ENCODE results near the gene TXNL4B. TPM values are rescaled to one million over a fixed set of nuclear protein-coding genes. Genes with fewer than 3 reads are reported as not detected.
"Not testable (repeated sequence)": the region's sequence is repeated elsewhere in the genome, so short reads cannot be mapped to it uniquely, and the experiment has no call there.

TXNL4B gene
- total RNA-seq, 1 donor from 2014 or later = 17.1 TPM

DNA sequence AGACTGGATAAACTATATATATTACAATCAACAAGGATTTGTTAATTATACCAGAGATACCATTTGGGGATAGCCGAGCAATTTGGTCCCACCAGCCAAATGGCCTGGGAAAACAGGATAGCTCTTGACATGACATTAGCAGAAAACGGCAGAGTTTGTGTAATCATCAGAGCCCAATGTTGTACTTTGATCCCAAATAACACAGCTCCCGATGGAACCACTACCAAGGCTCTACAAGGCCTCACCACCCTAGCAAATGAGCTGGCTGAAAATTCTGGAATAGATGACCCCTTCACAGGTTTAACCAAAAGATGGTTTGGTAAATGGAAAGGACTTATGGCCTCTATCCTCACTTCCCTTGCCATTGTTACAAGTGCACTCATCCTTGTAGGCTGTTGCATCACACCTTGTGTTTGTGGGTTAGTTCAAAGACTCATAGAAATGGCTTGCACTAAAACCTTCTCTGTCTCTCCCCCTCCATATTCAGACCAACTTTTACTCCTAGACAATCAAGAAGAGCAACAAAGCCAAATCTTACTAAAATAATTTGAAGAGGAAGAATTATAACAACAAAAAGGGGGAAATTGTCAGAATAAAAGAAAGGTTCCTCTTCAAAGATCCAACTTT is 9.5 kb downstream of the TXNL4B start:
- no peak overlapping the region for H3K27ac Mint-ChIP-seq
- no peak overlapping the region for H3K4me3 Mint-ChIP-seq (ENCODE audit: low read depth)
- peaks cover 16% of the 10 kb centered on the region for H3K9me3 Mint-ChIP-seq
- no peak for DNase-seq (ENCODE audit: low spot score)
- H3K4me1 Mint-ChIP-seq (ENCODE audit: low read depth) = peaks cover 1% of the 10 kb centered on the region
- intact Hi-C loops (cut with micrococcal nuclease) = no loop called here
- H3K27me3 Mint-ChIP-seq (ENCODE audit: low read depth) = no peaks in the 10 kb centered on the region
- peaks cover 42% of the 10 kb centered on the region for H3K36me3 Mint-ChIP-seq (ENCODE audit: low read depth)

- intact Hi-C loops (cut with micrococcal nuclease); H3K27me3 Mint-ChIP-seq (ENCODE audit: low read depth); H3K9me3 Mint-ChIP-seq; H3K27ac Mint-ChIP-seq; H3K4me3 Mint-ChIP-seq (ENCODE audit: low read depth); H3K36me3 Mint-ChIP-seq (ENCODE audit: low read depth); H3K4me1 Mint-ChIP-seq (ENCODE audit: low read depth); DNase-seq (ENCODE audit: low spot score): not testable (repeated sequence)
These were observed 16.3 kb downstream of the TXNL4B start for GRCh38 chr16:72076991-72077706.

- H3K36me3 Mint-ChIP-seq (ENCODE audit: low read depth); H3K27me3 Mint-ChIP-seq (ENCODE audit: low read depth); H3K9me3 Mint-ChIP-seq; H3K27ac Mint-ChIP-seq; H3K4me3 Mint-ChIP-seq (ENCODE audit: low read depth); DNase-seq (ENCODE audit: low spot score); intact Hi-C loops (cut with micrococcal nuclease); H3K4me1 Mint-ChIP-seq (ENCODE audit: low read depth): not testable (repeated sequence)
These were observed 18.4 kb downstream of the TXNL4B start for GRCh38 chr16:72075067-72075466.

DNA sequence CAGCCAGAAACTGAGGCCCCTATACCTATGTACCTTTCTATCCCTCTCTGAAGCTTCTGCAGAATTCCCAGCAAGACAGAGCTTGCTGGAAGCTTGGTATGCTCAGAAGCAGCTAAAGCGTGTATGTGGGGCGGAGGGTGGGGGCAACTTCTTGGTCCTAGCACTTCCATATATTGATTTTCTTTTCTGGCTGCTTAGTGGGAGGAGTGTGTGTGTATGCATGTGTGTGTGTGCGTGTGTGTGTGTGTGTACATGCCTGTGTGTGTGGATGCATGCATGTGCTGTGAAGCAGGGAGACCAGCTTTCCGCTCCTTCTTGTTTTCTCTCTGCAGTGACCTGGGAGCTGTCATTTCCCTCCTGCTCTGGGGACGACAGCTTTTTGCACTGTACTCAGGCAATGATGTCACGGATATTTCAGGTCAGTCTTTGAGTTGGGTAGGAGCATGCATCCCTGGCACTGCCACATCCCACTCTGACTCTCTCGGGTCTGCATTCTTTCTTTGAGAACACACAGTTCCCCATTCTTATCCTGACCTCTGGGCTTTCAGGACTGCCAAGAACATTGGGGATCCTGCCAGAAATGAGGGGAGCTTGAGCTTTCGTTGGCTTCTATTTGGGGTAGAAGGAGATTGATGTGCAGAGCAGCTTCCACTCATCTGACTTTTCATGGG is 19.7 kb downstream of the TXNL4B start:
- no peak for DNase-seq (ENCODE audit: low spot score)
- H3K36me3 Mint-ChIP-seq (ENCODE audit: low read depth) = no peaks in the 10 kb centered on the region
- H3K27me3 Mint-ChIP-seq (ENCODE audit: low read depth) = no peaks in the 10 kb centered on the region
- H3K4me1 Mint-ChIP-seq (ENCODE audit: low read depth) = no peaks in the 10 kb centered on the region
- no peaks in the 10 kb centered on the region for H3K9me3 Mint-ChIP-seq
- no peak overlapping the region for H3K4me3 Mint-ChIP-seq (ENCODE audit: low read depth)
- no peak overlapping the region for H3K27ac Mint-ChIP-seq
- intact Hi-C loops (cut with micrococcal nuclease) = no loop called here

GRCh38 chr16:72072514-72073342 is 20.7 kb downstream of the TXNL4B start:
- no peak overlapping the region for H3K27ac Mint-ChIP-seq
- no peak for DNase-seq (ENCODE audit: low spot score)
- intact Hi-C loops (cut with micrococcal nuclease) = no loop called here
- no peak overlapping the region for H3K4me3 Mint-ChIP-seq (ENCODE audit: low read depth)
- no peaks in the 10 kb centered on the region for H3K9me3 Mint-ChIP-seq
- H3K27me3 Mint-ChIP-seq (ENCODE audit: low read depth) = no peaks in the 10 kb centered on the region
- no peaks in the 10 kb centered on the region for H3K36me3 Mint-ChIP-seq (ENCODE audit: low read depth)
- H3K4me1 Mint-ChIP-seq (ENCODE audit: low read depth) = no peaks in the 10 kb centered on the region

DNA sequence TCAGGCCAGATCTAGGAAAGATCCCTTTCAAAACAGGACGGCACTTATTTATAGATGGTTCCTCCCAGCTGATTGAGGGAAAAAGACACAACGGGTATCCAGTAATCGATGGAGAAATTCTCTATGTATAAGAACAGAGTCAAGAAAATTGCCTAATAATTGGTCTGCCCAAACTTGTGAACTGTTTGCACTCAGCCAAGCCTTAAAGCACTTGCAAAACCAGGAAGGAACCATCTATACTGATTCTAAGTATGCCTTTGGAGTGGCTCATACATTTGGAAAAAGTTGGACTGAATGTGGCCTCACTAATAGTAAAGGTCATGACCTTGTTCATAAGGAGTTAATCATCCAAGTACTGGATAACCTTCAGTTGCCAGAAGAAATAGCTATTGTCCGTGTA is 24.5 kb downstream of the TXNL4B start:
- no peak for DNase-seq (ENCODE audit: low spot score)
- no peaks in the 10 kb centered on the region for H3K9me3 Mint-ChIP-seq
- no peaks in the 10 kb centered on the region for H3K36me3 Mint-ChIP-seq (ENCODE audit: low read depth)
- H3K4me3 Mint-ChIP-seq (ENCODE audit: low read depth) = no peak overlapping the region
- intact Hi-C loops (cut with micrococcal nuclease) = no loop called here
- no peaks in the 10 kb centered on the region for H3K27me3 Mint-ChIP-seq (ENCODE audit: low read depth)
- H3K4me1 Mint-ChIP-seq (ENCODE audit: low read depth) = no peaks in the 10 kb centered on the region
- no peak overlapping the region for H3K27ac Mint-ChIP-seq

GRCh38 chr16:72066747-72067146 is 26.7 kb downstream of the TXNL4B start:
- no peak overlapping the region for H3K27ac Mint-ChIP-seq
- H3K27me3 Mint-ChIP-seq (ENCODE audit: low read depth) = no peaks in the 10 kb centered on the region
- intact Hi-C loops (cut with micrococcal nuclease) = loop anchor here (1.0 to 2.0 kb wide), 2 partner anchors 26 to 33 kb away; partner anchors contain the start of genes DHX38 and TXNL4B
- H3K9me3 Mint-ChIP-seq = no peaks in the 10 kb centered on the region
- no peaks in the 10 kb centered on the region for H3K36me3 Mint-ChIP-seq (ENCODE audit: low read depth)
- no peaks in the 10 kb centered on the region for H3K4me1 Mint-ChIP-seq (ENCODE audit: low read depth)
- H3K4me3 Mint-ChIP-seq (ENCODE audit: low read depth) = no peak overlapping the region
- no peak for DNase-seq (ENCODE audit: low spot score)

DNA sequence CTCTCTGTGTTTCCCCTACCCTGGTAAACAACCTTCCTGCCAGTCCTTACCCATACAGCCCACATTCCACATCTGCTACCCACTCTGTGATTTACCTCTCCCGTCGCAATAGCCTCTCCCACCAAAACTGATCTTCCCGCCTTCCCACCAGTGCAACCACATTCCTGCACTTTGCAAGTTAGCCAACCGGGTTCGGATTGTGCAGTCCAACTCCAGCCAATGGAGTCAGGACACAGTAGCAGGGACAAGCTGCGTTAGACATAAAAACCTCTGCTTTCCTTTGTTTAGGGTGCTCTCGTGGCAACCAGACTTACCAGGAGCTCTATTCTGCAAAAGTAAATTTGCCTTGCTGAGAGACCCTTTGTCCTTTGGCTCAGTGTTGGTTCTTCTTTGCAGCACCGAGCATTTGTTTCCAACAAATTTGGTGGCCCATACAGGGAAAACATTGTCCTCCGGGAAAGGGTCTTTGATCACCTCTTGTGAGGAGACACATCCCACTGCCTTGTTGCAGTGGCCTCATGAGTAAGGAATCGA is 29.0 kb downstream of the TXNL4B start:
- intact Hi-C loops (cut with micrococcal nuclease) = no loop called here
- Mint-ChIP-seq H3K27me3 (ENCODE audit: low read depth) (no peaks in the 10 kb centered on the region), H3K36me3 (ENCODE audit: low read depth) (no peaks in the 10 kb centered on the region), H3K27ac (no peak overlapping the region), H3K4me3 (ENCODE audit: low read depth) (no peak overlapping the region), H3K4me1 (ENCODE audit: low read depth) (no peaks in the 10 kb centered on the region), H3K9me3 (no peaks in the 10 kb centered on the region)
- no peak for DNase-seq (ENCODE audit: low spot score)

DNA sequence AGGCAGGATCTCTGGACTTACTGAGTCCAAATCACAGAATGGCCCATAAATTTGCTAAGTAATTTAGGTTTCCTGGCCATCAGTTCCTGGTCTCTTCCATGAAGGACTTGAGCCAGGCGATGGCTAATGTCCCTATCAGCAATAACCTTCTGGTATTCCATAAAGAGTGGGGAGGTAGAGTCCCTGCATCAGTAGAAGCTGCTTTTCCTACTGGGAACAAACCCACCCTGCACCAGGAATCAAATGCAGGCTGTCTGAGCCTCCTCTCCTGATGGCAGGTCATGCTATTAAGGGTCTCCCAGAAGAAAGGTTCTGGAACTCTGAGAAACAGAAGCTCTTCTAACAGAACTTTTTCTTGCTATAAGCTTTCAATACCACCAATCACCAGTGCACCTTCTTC is 31.9 kb downstream of the TXNL4B start:
- no peaks in the 10 kb centered on the region for H3K4me1 Mint-ChIP-seq (ENCODE audit: low read depth)
- no peaks in the 10 kb centered on the region for H3K36me3 Mint-ChIP-seq (ENCODE audit: low read depth)
- no peaks in the 10 kb centered on the region for H3K27me3 Mint-ChIP-seq (ENCODE audit: low read depth)
- intact Hi-C loops (cut with micrococcal nuclease) = no loop called here
- no peaks in the 10 kb centered on the region for H3K9me3 Mint-ChIP-seq
- no peak overlapping the region for H3K27ac Mint-ChIP-seq
- DNase-seq (ENCODE audit: low spot score) = no peak
- H3K4me3 Mint-ChIP-seq (ENCODE audit: low read depth) = no peak overlapping the region

DNA sequence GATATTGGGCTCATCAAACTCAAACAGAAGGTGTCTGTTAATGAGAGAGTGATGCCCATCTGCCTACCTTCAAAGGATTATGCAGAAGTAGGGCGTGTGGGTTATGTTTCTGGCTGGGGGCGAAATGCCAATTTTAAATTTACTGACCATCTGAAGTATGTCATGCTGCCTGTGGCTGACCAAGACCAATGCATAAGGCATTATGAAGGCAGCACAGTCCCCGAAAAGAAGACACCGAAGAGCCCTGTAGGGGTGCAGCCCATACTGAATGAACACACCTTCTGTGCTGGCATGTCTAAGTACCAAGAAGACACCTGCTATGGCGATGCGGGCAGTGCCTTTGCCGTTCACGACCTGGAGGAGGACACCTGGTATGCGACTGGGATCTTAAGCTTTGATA is 33.0 kb downstream of the TXNL4B start:
- H3K9me3 Mint-ChIP-seq = no peaks in the 10 kb centered on the region
- intact Hi-C loops (cut with micrococcal nuclease) = no loop called here
- H3K27ac Mint-ChIP-seq = no peak overlapping the region
- H3K36me3 Mint-ChIP-seq (ENCODE audit: low read depth) = no peaks in the 10 kb centered on the region
- no peaks in the 10 kb centered on the region for H3K4me1 Mint-ChIP-seq (ENCODE audit: low read depth)
- H3K27me3 Mint-ChIP-seq (ENCODE audit: low read depth) = no peaks in the 10 kb centered on the region
- H3K4me3 Mint-ChIP-seq (ENCODE audit: low read depth) = no peak overlapping the region
- no peak for DNase-seq (ENCODE audit: low spot score)

GRCh38 chr16:72059060-72059459 is 34.4 kb downstream of the TXNL4B start:
- intact Hi-C loops (cut with micrococcal nuclease); DNase-seq (ENCODE audit: low spot score); H3K27ac Mint-ChIP-seq; H3K9me3 Mint-ChIP-seq; H3K4me1 Mint-ChIP-seq (ENCODE audit: low read depth); H3K4me3 Mint-ChIP-seq (ENCODE audit: low read depth); H3K27me3 Mint-ChIP-seq (ENCODE audit: low read depth); H3K36me3 Mint-ChIP-seq (ENCODE audit: low read depth): not testable (repeated sequence)

DNA sequence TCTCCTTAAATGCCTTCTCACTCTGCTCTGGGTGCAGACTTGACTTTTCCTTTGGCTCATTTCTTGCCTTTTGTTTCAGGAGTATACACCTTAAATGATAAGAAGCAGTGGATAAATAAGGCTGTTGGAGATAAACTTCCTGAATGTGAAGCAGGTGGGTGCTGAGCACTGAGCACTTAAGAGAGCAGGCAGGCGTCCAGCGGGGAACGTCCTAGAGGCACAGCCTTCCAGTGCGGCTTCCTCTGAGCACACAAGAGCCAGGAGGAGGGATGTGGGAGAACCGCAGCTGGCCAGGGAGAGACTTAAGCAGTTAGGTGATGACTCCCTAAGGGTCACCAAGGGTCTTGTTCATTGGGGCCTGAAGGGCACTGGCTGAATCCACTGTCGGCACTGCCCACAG is 36.1 kb downstream of the TXNL4B start:
- H3K4me3 Mint-ChIP-seq (ENCODE audit: low read depth); intact Hi-C loops (cut with micrococcal nuclease); H3K27ac Mint-ChIP-seq; H3K27me3 Mint-ChIP-seq (ENCODE audit: low read depth); DNase-seq (ENCODE audit: low spot score); H3K9me3 Mint-ChIP-seq; H3K36me3 Mint-ChIP-seq (ENCODE audit: low read depth); H3K4me1 Mint-ChIP-seq (ENCODE audit: low read depth): not testable (repeated sequence)
